Upper lobe of left lung (tissue), 4 donors: ENCODE data around the gene CEACAM5.
A peak's percentile ranks its signal among the peaks of the same experiment; 100 is the strongest.

Experiments
- EP300 ChIP-seq, 4 donors: sonication (generic); formaldehyde crosslinking; IDR thresholded peaks; one replicate each; pipeline ENCODE4 v1.5.1; 2017; ENCODE audit warnings: antibody characterized with exemption in 4 of 4, control low read depth in 2 of 4
- POLR2A ChIP-seq, 4 donors: fragments of 450-650 bp; IDR thresholded peaks; one replicate each; pipeline ENCODE4 v1.5.1; 2016 to 2017; ENCODE audit warnings: antibody characterized with exemption in 4 of 4, mild to moderate bottlenecking in 2 of 4
- POLR2AphosphoS5 ChIP-seq, 2 donors: sonication (generic); formaldehyde crosslinking; IDR thresholded peaks; one replicate each; pipeline ENCODE4 v1.5.1; 2017; ENCODE audit warnings: antibody characterized with exemption in 2 of 2
- TF ChIP-seq, protein P1 (sequence below), 6 experiments: fragments of 450-650 bp in 4 of 6; fragments of 200-600 bp in 2 of 6; sonication (generic) in 2 of 6; IDR thresholded peaks; one replicate each; pipeline ENCODE4 v1.5.1; 2016 to 2019; ENCODE audit warnings: antibody characterized with exemption in 6 of 6

DNA sequence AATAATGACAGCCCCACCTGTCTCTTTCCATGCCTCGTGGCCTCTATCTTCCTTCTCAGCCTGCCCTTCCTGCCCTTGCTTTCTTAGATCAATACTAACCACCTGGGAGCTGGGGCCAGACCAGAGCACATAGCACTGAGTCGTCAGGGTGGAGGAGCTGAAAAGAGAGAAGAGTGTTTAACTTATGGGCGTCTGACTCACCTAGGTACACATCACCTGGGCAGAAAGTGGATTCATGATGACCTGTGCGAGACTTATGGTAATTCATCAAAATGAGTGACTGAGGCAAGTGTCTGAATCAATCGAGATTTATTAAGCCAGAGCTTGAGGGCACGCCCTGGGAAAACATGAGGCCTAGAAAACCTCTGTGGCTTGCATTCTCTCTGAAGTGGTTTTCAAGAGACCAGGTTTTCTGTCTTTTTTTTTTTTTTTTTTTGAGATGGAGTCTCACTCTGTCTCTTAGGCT lies 66.1 kb downstream of the CEACAM5 start:
- TF ChIP-seq EP300 (IDR thresholded peaks at IDR 0.05) (peak in 1 of 4 donors; percentile 65), POLR2AphosphoS5 (IDR thresholded peaks at IDR 0.05) (peak; percentile 32 to 53), POLR2A (IDR thresholded peaks at IDR 0.05) (peak in 1 of 4 donors; percentile 21)
- TF ChIP-seq, protein P1, sequence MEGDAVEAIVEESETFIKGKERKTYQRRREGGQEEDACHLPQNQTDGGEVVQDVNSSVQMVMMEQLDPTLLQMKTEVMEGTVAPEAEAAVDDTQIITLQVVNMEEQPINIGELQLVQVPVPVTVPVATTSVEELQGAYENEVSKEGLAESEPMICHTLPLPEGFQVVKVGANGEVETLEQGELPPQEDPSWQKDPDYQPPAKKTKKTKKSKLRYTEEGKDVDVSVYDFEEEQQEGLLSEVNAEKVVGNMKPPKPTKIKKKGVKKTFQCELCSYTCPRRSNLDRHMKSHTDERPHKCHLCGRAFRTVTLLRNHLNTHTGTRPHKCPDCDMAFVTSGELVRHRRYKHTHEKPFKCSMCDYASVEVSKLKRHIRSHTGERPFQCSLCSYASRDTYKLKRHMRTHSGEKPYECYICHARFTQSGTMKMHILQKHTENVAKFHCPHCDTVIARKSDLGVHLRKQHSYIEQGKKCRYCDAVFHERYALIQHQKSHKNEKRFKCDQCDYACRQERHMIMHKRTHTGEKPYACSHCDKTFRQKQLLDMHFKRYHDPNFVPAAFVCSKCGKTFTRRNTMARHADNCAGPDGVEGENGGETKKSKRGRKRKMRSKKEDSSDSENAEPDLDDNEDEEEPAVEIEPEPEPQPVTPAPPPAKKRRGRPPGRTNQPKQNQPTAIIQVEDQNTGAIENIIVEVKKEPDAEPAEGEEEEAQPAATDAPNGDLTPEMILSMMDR (IDR thresholded peaks at IDR 0.05): no peak
